CD4-positive, CD25-positive, alpha-beta regulatory T cell (primary cell): ENCODE results near the gene ATXN10. TPM values are rescaled to one million over a fixed set of nuclear protein-coding genes. Genes with fewer than 3 reads are reported as not detected.
"Not testable (repeated sequence)": the region's sequence is repeated elsewhere in the genome, so short reads cannot be mapped to it uniquely, and the experiment has no call there.

ENCODE experiments used
- ATAC-seq, 2 donors: fragments of 150-1000 bp; cut with Tn5 transposase; one replicate each; pipeline ENCODE4 v1.10.0; 2021; ENCODE audit warnings: low read depth in 2 of 2, moderate number of reproducible peaks in 2 of 2, moderate library complexity in 1 of 2
- DNase-seq, 3 donors: peaks; one replicate each; pipeline versions ENCODE4 v3.0.0 to v3.0.0-alpha.2; 2012 to 2022; ENCODE audit warnings: mixed read lengths in 1 of 3
- H3K27ac ChIP-seq: one replicate; pipeline ENCODE4 v1.7.0; 2013; ENCODE audit warnings: mild to moderate bottlenecking, low read length; ENCODE audit not compliant: insufficient read depth, poor library complexity, severe bottlenecking
- H3K27me3 ChIP-seq: one replicate; pipeline ENCODE4 v1.7.0; 2013; ENCODE audit warnings: low read length; ENCODE audit not compliant: control insufficient read depth, insufficient read depth
- H3K36me3 ChIP-seq: one replicate; pipeline ENCODE4 v1.7.0; 2013; ENCODE audit warnings: mild to moderate bottlenecking, low read length, moderate library complexity; ENCODE audit not compliant: control insufficient read depth, insufficient read depth
- H3K4me1 ChIP-seq: 2 replicates; pipeline ENCODE4 v1.7.0; 2013; ENCODE audit warnings: mild to moderate bottlenecking, low read length; ENCODE audit not compliant: insufficient read depth, control insufficient read depth, poor library complexity, severe bottlenecking
- H3K4me3 ChIP-seq: one replicate; pipeline ENCODE4 v1.7.0; 2013; ENCODE audit warnings: low read depth, mild to moderate bottlenecking, low read length, moderate library complexity
- H3K9me3 ChIP-seq, 2 experiments: 1 replicate in 1 of 2; 2 replicates in 1 of 2; pipeline ENCODE4 v1.7.0; 2013; ENCODE audit warnings: low read length in 2 of 2, mild to moderate bottlenecking in 1 of 2, moderate library complexity in 1 of 2; ENCODE audit not compliant: control insufficient read depth in 2 of 2
- H3K27ac Mint-ChIP-seq, 3 donors: one replicate each; pipeline ENCODE4 v1.8.0; 2020 to 2022; ENCODE audit warnings: mild to moderate bottlenecking in 3 of 3, mixed read lengths in 3 of 3, moderate library complexity in 2 of 3
- H3K27me3 Mint-ChIP-seq: one replicate; pipeline ENCODE4 v1.8.0; 2022; ENCODE audit warnings: mild to moderate bottlenecking, mixed read lengths
- H3K36me3 Mint-ChIP-seq: one replicate; pipeline ENCODE4 v1.8.0; 2020; ENCODE audit warnings: mixed read lengths
- H3K4me1 Mint-ChIP-seq, 4 donors: one replicate each; pipeline ENCODE4 v1.8.0; 2020 to 2022; ENCODE audit warnings: mixed read lengths in 4 of 4, mild to moderate bottlenecking in 1 of 4
- H3K4me3 Mint-ChIP-seq, 4 donors: one replicate each; pipeline ENCODE4 v1.8.0; 2020 to 2022; ENCODE audit warnings: mild to moderate bottlenecking in 4 of 4, mixed read lengths in 4 of 4, moderate library complexity in 3 of 4
- H3K9me3 Mint-ChIP-seq, 7 donors: one replicate each; pipeline ENCODE4 v1.8.0; 2020 to 2022; ENCODE audit warnings: mixed read lengths in 7 of 7, mild to moderate bottlenecking in 3 of 7, moderate library complexity in 2 of 7
- polyA plus RNA-seq, 4 donors: library from polyadenylated mRNA; unstranded; fragments of 300-500 nt; fragmentation: Illumina TruSeq; gene quantifications; one replicate each; pipeline ENCODE4 v1.2.3, GENCODE V29; 2021
- total RNA-seq: library from RNA; stranded (reverse); gene quantifications from one replicate; pipeline ENCODE4 v1.2.3, GENCODE V29; 2022

The ATXN10 gene
- total and polyA plus RNA-seq, 5 donors from 2014 or later = 61.7 to 107 (median 80.6) TPM

DNA sequence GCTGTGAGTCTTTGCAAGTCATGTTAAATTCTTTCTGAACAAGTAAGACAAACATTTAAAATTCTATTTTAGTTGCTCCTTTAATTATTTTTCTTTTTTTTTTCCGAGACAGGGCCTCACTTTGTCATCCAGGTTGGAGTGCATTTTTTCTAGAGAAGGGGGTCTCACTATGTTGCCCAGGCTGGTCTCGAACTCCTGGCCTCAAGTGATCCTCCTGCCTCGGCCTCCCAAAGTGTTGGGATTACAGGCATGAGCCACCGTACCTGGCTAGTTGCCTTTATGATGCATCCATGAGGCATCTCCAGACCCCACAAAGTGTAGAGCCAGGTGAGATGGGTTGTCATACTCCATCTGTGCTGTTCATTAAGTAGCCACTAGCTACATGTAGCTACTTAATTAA lies 4.4 kb downstream of the ATXN10 start:
- DNase-seq = no peak
- H3K4me3 ChIP-seq = no peak overlapping the region
- no peak overlapping the region for H3K4me3 Mint-ChIP-seq
- H3K36me3 Mint-ChIP-seq = peaks cover 5% of the 10 kb centered on the region
- no peaks in the 10 kb centered on the region for H3K36me3 ChIP-seq
- H3K27ac ChIP-seq = no peak overlapping the region
- H3K27me3 ChIP-seq = no peaks in the 10 kb centered on the region
- H3K4me1 ChIP-seq = peaks cover 31% of the 10 kb centered on the region
- H3K9me3 Mint-ChIP-seq = no peaks in the 10 kb centered on the region
- no peak overlapping the region for H3K27ac Mint-ChIP-seq
- H3K4me1 Mint-ChIP-seq = peaks cover 48 to 68% (median 59%) of the 10 kb centered on the region in 4 donors
- no peaks in the 10 kb centered on the region for H3K9me3 ChIP-seq
- no peak for ATAC-seq
- H3K27me3 Mint-ChIP-seq = no peaks in the 10 kb centered on the region

- DNase-seq (no peak), ATAC-seq (no peak)
- H3K27ac ChIP-seq = no peak overlapping the region
- Mint-ChIP-seq H3K27me3 (no peaks in the 10 kb centered on the region), H3K4me3 (peak overlapping the region in 1 of 4 donors; percentile 57), H3K9me3 (no peaks in the 10 kb centered on the region), H3K36me3 (peaks cover 5% of the 10 kb centered on the region), H3K27ac (no peak overlapping the region), H3K4me1 (peaks cover 48 to 60% (median 57%) of the 10 kb centered on the region in 4 donors)
- H3K36me3 ChIP-seq = no peaks in the 10 kb centered on the region
- H3K9me3 ChIP-seq = no peaks in the 10 kb centered on the region
- H3K4me3 ChIP-seq = no peak overlapping the region
- peaks cover 26% of the 10 kb centered on the region for H3K4me1 ChIP-seq
- no peaks in the 10 kb centered on the region for H3K27me3 ChIP-seq
Measured at GRCh38 chr22:45677063-45677462, 5.4 kb downstream of the ATXN10 start.

GRCh38 chr22:45678961-45679912 lies 7.6 kb downstream of the ATXN10 start:
- no peak for DNase-seq
- no peak overlapping the region for H3K4me3 ChIP-seq

DNA sequence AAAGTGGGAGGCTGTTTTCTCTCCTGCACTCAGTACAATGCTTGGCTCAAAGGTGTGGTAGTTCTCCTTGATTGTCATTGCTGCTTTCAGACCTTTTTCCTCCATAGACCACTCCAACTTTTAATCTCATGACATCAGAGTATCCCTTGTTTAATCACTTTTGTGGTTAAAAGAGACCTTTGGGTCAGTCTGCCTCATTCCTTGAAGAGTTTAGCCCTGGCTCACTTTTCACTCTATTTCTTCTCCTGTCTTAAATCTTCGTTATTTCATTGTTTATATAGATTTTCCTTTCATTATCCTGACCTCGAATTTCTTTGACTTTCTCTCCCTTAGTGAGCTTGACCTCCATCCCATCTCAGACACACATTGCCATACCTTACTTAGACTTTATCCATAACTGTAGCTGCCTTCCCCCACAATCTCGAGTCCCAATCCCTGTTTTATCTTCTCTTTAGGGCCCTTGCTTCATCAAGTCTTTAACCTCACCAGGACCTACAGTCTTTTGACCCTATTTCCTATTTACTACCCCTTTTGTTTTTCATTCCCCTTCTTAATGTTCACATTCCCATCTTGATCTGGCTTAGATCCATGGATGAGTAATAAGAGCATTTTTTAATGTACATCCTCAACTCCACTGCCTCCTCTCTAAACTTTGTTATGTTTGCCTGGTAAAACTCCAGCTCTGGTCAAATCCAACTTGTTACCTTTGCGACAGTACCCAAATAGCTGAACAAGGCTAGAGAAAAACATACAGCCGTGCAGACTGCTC lies 9.5 kb downstream of the ATXN10 start:
- no peak overlapping the region for H3K27ac Mint-ChIP-seq
- no peak overlapping the region for H3K27ac ChIP-seq
- no peaks in the 10 kb centered on the region for H3K27me3 Mint-ChIP-seq
- no peak overlapping the region for H3K4me3 ChIP-seq
- H3K4me3 Mint-ChIP-seq = no peak overlapping the region
- no peaks in the 10 kb centered on the region for H3K9me3 Mint-ChIP-seq
- H3K36me3 Mint-ChIP-seq = peaks cover 5% of the 10 kb centered on the region
- peaks cover 19 to 37% (median 29%) of the 10 kb centered on the region in 4 donors for H3K4me1 Mint-ChIP-seq
- no peaks in the 10 kb centered on the region for H3K9me3 ChIP-seq
- H3K36me3 ChIP-seq = no peaks in the 10 kb centered on the region
- H3K27me3 ChIP-seq = no peaks in the 10 kb centered on the region
- DNase-seq = no peak
- H3K4me1 ChIP-seq = peaks cover 26% of the 10 kb centered on the region
- no peak for ATAC-seq

More at GRCh38 chr22:45678961-45679912, 7.6 kb downstream of the ATXN10 start:
- no peak overlapping the region for H3K27ac ChIP-seq
- Mint-ChIP-seq H3K27me3 (no peaks in the 10 kb centered on the region), H3K4me3 (peak overlapping the region in 1 of 4 donors; percentile 30), H3K9me3 (no peaks in the 10 kb centered on the region), H3K4me1 (peaks cover 31 to 43% (median 38%) of the 10 kb centered on the region in 4 donors), H3K27ac (peak overlapping the region in 2 of 3 donors; percentile 16 to 21), H3K36me3 (peaks cover 5% of the 10 kb centered on the region)
- no peak for ATAC-seq
- H3K4me1 ChIP-seq = peaks cover 14% of the 10 kb centered on the region
- H3K27me3 ChIP-seq = no peaks in the 10 kb centered on the region
- no peaks in the 10 kb centered on the region for H3K9me3 ChIP-seq
- H3K36me3 ChIP-seq = no peaks in the 10 kb centered on the region

DNA sequence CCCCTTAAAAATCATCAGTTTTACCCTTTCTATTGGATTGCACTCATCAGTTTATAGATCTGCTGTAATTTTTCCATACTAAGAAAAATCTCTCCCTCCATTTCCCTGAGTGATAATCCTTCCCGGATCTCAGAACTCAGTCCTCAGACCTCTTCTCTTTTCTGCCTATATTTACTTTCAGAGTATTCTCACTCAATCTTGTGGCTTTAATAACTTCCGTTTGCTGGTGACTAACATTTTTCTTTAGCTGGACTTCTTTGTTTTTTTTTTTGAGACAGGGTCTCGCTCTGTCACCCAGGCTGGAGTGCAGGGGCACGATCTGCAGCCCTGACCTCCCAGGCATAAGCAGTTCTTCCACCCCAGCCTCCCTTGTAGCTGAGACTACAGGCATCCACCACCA lies 10.4 kb downstream of the ATXN10 start:
- Histone ChIP-seq H3K36me3 (no peaks in the 10 kb centered on the region), H3K4me1 (peaks cover 26% of the 10 kb centered on the region), H3K4me3 (no peak overlapping the region), H3K27ac (no peak overlapping the region), H3K9me3 (no peaks in the 10 kb centered on the region), H3K27me3 (no peaks in the 10 kb centered on the region)
- DNase-seq (no peak), ATAC-seq (no peak)
- no peaks in the 10 kb centered on the region for H3K9me3 Mint-ChIP-seq
- no peaks in the 10 kb centered on the region for H3K27me3 Mint-ChIP-seq
- H3K4me1 Mint-ChIP-seq = peaks cover 20 to 33% (median 30%) of the 10 kb centered on the region in 4 donors
- peaks cover under 1% of the 10 kb centered on the region for H3K36me3 Mint-ChIP-seq
- H3K27ac Mint-ChIP-seq = no peak overlapping the region
- no peak overlapping the region for H3K4me3 Mint-ChIP-seq

- not testable (repeated sequence) for H3K4me3 Mint-ChIP-seq, H3K27ac ChIP-seq, H3K27ac Mint-ChIP-seq, H3K9me3 ChIP-seq, ATAC-seq, H3K27me3 Mint-ChIP-seq, DNase-seq, H3K4me3 ChIP-seq, H3K27me3 ChIP-seq, H3K36me3 ChIP-seq, H3K9me3 Mint-ChIP-seq, H3K36me3 Mint-ChIP-seq
- H3K4me1 Mint-ChIP-seq = peaks cover 17 to 35% (median 29%) of the 10 kb centered on the region in 4 donors
- H3K4me1 ChIP-seq = peaks cover 26% of the 10 kb centered on the region
Measured at GRCh38 chr22:45682773-45683172, 11.1 kb downstream of the ATXN10 start.

DNA sequence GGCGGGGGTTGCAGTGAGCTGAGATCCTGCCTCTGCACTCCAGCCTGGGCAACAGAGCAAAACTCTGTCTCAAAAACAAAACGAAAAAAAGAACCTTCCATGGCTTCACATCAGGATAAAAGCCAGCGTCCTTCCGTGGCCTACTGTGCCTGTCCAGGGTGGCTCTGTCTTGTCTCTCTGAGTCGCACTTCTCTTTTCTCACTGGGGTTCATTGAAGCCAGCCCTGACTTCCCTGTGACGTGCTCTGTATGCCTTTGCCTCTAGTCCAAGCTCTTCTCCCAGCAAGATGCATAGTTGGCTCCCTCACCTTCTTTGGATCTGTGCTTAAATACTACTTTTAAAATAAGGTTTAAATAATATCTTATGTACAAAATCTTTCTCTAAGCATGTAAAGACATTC lies 11.6 kb downstream of the ATXN10 start:
- no peak overlapping the region for H3K27ac ChIP-seq
- ATAC-seq = no peak

More for the DNA sequence above, 11.6 kb downstream of the ATXN10 start:
- no peaks in the 10 kb centered on the region for H3K36me3 Mint-ChIP-seq
- Histone ChIP-seq H3K36me3 (no peaks in the 10 kb centered on the region), H3K27me3 (no peaks in the 10 kb centered on the region), H3K9me3 (no peaks in the 10 kb centered on the region), H3K4me1 (peaks cover 26% of the 10 kb centered on the region), H3K4me3 (no peak overlapping the region)
- H3K27me3 Mint-ChIP-seq = no peaks in the 10 kb centered on the region
- no peak for DNase-seq
- no peaks in the 10 kb centered on the region for H3K9me3 Mint-ChIP-seq
- H3K27ac Mint-ChIP-seq = no peak overlapping the region
- peaks cover 16 to 36% (median 30%) of the 10 kb centered on the region in 4 donors for H3K4me1 Mint-ChIP-seq
- H3K4me3 Mint-ChIP-seq = no peak overlapping the region
